ENCODE measurements around the gene TAF4. TPM values are rescaled to one million over a fixed set of nuclear protein-coding genes. Genes with fewer than 3 reads are reported as not detected.

The TAF4 gene
- total RNA-seq, 1 donor from 2014 or later: 166 TPM

DNA sequence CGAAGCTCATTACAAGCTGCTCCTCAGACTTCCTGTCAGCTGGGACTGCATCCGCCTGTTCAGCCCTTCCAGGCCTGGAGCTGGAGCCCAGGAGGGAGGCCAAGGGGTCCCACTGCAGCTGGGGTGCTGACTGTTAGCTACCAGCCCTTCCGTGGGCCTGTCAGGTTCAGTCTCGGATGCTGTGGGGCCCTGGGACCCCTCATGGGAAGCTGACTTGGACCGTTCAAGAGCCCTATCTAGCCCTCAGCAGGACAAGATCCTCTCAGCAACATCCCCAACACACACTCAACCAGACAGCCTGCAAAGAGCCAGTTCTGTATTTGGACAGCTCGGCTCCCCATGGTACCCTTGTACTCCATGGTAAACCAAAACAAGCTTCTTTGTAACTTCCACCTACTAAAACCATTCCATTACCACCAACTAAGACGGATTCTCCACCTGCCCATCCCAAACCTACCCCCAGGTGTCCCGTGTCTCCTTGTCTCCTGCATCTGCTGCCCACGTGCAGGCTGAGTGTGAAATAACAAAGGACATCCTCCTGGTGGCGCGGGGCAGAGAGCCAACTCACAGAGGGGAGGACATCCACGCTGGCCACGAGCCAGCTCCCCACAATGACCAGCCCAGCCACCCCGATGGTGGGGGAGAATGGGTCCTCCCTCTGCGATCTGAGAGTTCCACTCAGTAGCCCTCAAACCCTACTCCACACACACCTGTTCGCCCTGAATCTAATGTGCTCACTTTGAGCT lies 111.2 kb downstream of the TAF4 start:
- H3K27ac ChIP-seq: no peak overlapping the region
- no peaks in the 10 kb centered on the region for H3K36me3 ChIP-seq
- no peaks in the 10 kb centered on the region for H3K9me3 ChIP-seq
- H3K4me3 ChIP-seq: no peak overlapping the region
- DNase-seq (ENCODE audit: low spot score in 2 of 2): no peak
- TF ChIP-seq, protein P1, sequence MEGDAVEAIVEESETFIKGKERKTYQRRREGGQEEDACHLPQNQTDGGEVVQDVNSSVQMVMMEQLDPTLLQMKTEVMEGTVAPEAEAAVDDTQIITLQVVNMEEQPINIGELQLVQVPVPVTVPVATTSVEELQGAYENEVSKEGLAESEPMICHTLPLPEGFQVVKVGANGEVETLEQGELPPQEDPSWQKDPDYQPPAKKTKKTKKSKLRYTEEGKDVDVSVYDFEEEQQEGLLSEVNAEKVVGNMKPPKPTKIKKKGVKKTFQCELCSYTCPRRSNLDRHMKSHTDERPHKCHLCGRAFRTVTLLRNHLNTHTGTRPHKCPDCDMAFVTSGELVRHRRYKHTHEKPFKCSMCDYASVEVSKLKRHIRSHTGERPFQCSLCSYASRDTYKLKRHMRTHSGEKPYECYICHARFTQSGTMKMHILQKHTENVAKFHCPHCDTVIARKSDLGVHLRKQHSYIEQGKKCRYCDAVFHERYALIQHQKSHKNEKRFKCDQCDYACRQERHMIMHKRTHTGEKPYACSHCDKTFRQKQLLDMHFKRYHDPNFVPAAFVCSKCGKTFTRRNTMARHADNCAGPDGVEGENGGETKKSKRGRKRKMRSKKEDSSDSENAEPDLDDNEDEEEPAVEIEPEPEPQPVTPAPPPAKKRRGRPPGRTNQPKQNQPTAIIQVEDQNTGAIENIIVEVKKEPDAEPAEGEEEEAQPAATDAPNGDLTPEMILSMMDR (IDR thresholded peaks at IDR 0.05): no peak
- no peaks in the 10 kb centered on the region for H3K27me3 ChIP-seq
- no peaks in the 10 kb centered on the region for H3K4me1 ChIP-seq
- intact Hi-C loops (cut with DNase I): no loop called here

- Histone ChIP-seq H3K4me1 (no peaks in the 10 kb centered on the region), H3K36me3 (no peaks in the 10 kb centered on the region), H3K27ac (no peak overlapping the region), H3K27me3 (no peaks in the 10 kb centered on the region), H3K9me3 (no peaks in the 10 kb centered on the region), H3K4me3 (no peak overlapping the region)
- peak in 1 of 2 donors; percentile 43 for DNase-seq (ENCODE audit: low spot score in 2 of 2)
- TF ChIP-seq, protein P1 (IDR thresholded peaks at IDR 0.05): no peak
- intact Hi-C loops (cut with DNase I): no loop called here
These were observed 112.4 kb downstream of the TAF4 start for GRCh38 chr20:61953037-61954021.

DNA sequence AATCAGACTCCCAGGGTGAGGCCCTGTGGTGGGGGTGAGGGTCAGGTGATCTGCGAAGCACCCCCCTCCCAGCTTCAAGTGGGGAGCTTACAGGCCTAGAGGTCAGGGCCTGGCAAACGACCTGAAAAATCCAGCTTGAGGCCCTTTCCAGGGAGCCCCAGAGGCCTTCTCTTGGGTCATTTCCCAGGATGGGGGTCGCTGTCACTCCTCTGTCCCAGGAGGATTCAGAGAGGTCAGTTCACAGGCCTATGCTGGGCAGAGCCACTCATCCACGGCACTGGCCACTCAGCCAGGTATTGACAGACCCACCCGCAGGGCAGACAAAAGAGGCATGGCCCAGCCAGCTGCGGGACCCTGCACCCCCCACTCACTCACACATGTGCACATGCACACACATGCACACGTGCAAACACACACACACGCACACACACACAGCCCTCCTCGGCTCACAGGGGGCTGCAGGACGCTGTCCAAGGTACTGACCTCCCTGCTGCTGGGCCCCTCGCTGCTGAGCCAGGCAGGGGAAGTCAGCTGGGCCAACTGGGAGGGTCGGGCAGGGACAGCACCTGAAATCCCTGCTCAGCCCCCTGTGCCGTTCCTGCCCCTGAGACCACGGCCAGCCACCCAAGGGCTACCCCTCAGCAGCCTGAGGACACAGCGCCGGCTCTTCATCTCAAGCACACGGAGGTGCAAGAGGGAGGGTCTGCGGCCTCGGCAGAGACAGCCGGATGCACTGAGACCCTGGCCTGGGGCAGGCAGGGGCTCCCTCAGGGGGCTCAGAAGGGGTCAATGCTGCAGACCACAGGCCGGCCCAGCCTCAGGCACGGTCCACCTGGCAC lies 113.8 kb downstream of the TAF4 start:
- no peak overlapping the region for H3K27ac ChIP-seq
- H3K4me3 ChIP-seq: no peak overlapping the region
- intact Hi-C loops (cut with DNase I): no loop called here
- no peaks in the 10 kb centered on the region for H3K4me1 ChIP-seq
- H3K36me3 ChIP-seq: no peaks in the 10 kb centered on the region
- H3K27me3 ChIP-seq: no peaks in the 10 kb centered on the region
- no peaks in the 10 kb centered on the region for H3K9me3 ChIP-seq
- DNase-seq (ENCODE audit: low spot score in 2 of 2): peak in 1 of 2 donors; percentile 37
- TF ChIP-seq, protein P1 (IDR thresholded peaks at IDR 0.05): no peak

- no peaks in the 10 kb centered on the region for H3K27me3 ChIP-seq
- H3K4me3 ChIP-seq: no peak overlapping the region
- intact Hi-C loops (cut with DNase I): no loop called here
- H3K36me3 ChIP-seq: no peaks in the 10 kb centered on the region
- no peaks in the 10 kb centered on the region for H3K9me3 ChIP-seq
- DNase-seq (ENCODE audit: low spot score in 2 of 2): peak in 1 of 2 donors; percentile 39
- H3K4me1 ChIP-seq: no peaks in the 10 kb centered on the region
- no peak overlapping the region for H3K27ac ChIP-seq
- TF ChIP-seq, protein P1 (IDR thresholded peaks at IDR 0.05): no peak
These were observed 115.0 kb downstream of the TAF4 start for GRCh38 chr20:61950641-61951071.

Data from ascending aorta (tissue), 2 donors.